CD4-positive, alpha-beta T cell treated with Interleukin-17A for 1 hour (primary cell): ENCODE results near the gene TPPP3.
A peak's percentile ranks its signal among the peaks of the same experiment; 100 is the strongest.
"Not testable (repeated sequence)": the region's sequence is repeated elsewhere in the genome, so short reads cannot be mapped to it uniquely, and the experiment has no call there.

ENCODE experiments used
- DNase-seq: peaks from one replicate; pipeline ENCODE4 v3.0.0-alpha.2; 2020

The TPPP3 gene

DNA sequence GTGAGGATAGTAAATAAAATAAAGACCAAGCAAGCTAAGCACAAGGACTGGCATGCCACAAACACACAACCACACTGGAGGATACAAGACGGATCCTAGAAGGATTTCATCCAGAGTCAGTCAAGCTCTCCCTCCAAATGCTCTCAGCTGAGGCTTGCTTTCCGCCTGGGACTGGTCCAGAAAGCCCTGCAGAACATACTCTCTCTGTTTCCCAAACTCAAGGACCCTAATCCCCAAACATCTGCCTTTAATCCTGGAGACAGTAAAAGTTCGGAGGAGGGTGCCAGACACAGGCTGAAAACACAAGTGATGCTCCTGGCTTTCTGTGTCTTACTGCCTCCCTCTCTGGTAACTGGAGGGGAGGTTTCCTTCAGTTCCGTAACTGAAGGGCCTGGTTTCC, 32.3 kb upstream of the TPPP3 start:
- DNase-seq: no peak

DNA sequence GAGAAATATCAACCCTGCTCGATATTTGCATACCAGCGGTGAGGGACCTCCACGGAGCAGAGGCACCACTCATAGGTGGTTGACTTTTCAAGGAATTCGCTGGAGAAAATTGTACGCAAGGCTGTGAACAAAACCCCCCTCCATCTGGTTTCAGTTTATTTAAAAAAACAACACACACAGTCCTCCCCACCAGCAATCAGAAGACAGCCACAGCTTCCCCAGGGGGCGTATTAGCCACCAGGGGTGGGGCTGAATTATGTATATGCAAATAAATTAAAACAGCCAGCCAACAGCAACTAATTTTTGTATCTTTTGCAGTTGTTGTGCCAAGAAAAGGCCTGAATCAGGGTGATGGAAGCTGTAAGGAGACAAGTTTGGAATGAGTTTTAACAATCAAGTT, 31.8 kb upstream of the TPPP3 start:
- DNase-seq: no peak

DNA sequence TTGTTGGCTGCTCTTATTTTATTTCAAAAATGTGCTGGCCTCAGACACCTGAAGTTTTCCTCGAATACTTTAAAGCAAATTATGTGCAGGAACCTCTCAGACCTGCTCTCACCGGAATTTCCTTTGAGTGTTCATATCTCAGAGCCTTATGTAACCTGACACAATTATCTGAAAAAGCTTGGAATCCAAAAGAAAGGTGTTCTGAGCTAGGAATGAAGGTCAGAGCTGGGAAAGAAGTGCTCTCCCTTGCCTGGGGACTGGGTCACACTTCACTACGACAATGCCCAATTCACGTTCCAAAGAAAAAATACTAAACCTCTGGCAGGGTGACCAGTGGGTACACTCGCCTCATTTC, 30.9 kb upstream of the TPPP3 start:
- no peak for DNase-seq

DNA sequence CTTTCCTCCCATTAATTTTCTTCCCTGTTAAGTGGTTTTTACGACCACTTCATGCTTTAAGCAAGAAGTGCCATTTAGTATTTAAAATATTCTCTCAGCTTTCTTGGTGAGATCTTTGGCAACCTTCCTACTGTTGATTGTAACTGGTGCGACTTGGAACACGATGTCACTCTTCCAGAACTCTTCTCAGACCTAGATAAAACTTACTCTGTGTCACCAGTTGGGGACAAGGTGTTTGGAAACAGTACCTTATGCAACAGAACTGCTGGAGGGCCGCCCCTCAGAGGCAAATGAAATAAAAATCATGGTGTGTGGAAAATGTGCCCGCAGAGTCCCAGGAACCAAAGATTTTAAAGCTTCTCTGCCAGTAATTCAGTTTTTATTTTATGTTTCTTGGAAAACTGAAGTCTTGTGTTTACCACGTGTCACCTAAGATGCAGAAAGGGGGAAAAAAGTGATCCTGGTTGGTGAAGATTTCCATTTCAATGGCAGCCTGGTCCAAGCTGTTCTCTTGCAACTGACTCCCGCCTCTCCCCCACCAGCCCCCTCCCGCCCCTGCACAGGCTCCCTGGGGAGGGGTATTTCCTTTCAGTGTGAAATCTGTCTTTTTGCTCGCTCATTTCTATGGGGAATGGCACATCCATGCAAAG, 30.4 kb upstream of the TPPP3 start:
- no peak for DNase-seq

DNA sequence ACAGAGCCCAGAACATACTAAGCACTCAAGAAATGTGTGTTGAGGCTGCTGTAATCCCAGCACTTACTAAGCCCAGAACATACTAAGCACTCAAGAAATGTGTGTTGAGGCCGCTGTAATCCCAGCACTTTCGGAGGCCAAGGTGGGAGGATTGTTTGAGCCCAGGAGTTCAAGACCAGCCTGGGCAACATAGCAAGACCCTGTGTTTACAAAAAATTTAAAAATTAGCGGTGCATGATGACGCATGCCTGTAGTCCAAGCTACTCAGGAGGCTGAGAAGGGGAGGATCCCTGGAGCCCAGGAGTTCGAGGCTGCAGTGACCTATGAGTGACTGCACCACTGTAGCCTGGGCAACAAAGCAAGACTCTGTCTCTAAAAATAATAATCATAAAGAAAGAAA, 29.7 kb upstream of the TPPP3 start:
- DNase-seq: no peak

DNA sequence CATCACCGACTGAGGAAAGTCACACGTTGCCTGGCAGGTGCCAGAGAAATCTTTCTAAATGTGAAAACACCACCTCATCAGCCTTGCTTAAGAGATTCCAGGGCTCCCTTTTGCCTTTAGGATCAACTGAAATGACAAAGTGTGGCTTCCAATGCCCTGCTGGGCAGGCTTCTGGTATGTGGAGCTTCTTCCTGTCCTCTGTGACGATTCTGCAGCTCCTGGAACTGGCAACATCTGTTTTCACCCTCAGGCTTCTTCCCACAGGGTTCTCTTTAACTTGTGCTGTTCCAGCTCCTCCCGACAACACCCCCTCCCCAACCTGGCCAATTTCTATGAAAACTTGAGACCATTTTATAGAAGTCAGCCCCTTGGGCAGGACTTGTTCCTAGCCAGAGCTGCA, 27.7 kb upstream of the TPPP3 start:
- no peak for DNase-seq

DNA sequence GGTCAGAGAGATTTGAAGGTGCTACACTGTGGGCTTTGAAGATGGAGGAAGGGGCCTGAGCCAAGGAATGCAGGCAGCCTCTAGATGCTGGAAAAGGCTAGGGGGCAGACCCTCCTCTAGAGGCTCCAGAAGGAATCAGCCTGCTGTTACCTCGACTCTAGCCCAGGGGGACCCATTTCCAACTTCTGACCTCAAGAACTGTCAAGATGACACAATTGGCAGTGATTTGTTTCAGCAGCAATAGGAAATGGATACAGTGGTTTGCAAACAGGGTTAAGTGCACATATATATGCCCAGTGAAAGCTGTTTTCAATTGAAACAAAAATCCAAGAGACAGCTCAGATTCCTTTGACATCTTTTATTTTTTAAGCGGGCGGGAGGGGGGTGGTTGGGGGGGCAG, 26.6 kb upstream of the TPPP3 start:
- no peak for DNase-seq

DNA sequence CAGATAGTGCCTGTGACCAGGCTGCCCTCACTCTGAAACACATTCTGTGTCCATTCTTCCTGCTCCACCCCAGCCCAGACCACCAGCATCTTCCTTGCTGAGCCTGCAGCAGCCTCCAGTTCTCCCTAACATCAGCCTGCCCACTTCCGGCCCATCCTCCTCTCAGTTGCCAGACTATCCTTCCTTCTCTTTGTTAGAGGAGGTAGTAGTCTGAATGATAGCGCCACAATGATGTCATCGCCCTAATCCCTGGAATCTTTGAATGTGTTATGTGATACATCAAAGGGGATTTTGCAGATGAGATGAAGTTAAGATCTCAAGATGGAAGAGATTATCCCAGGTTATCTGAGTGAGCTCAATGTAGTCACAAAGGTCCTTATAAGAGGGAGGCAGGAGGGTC, 26.2 kb upstream of the TPPP3 start:
- DNase-seq: no peak

DNA sequence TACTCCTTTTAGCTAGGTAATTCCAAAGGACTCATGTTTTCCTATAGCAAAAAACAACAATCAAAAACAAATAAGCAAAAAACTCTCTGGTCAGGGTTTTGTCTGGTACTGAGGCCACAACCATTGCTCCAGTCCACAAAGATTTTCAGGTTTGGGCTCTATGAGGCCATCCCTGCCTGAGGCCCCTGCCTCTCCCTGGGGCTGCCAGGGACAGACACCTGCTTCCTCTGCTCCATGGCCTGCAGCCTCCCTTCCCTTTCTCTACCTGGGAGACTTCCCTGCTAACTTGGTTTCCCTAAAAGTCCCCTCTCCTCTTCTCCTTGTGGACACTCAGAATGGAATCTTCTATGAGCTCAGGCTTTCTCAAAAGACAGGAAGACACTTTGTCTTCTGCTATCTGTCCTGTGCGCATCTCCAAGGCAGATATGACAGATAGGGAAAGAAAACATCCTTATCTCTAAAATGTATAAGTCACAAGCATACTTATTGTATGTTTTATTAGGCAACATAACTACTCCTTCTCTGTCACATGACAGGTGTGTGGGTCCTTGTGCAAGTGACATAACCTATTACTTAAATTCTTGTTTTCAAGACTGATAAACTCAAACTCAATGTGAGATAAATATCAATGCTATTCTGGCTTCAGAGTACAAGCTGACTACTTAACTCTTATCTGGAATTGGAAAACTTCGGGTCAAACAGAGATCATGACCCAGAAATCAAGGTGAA, 24.2 kb upstream of the TPPP3 start:
- no peak for DNase-seq

DNA sequence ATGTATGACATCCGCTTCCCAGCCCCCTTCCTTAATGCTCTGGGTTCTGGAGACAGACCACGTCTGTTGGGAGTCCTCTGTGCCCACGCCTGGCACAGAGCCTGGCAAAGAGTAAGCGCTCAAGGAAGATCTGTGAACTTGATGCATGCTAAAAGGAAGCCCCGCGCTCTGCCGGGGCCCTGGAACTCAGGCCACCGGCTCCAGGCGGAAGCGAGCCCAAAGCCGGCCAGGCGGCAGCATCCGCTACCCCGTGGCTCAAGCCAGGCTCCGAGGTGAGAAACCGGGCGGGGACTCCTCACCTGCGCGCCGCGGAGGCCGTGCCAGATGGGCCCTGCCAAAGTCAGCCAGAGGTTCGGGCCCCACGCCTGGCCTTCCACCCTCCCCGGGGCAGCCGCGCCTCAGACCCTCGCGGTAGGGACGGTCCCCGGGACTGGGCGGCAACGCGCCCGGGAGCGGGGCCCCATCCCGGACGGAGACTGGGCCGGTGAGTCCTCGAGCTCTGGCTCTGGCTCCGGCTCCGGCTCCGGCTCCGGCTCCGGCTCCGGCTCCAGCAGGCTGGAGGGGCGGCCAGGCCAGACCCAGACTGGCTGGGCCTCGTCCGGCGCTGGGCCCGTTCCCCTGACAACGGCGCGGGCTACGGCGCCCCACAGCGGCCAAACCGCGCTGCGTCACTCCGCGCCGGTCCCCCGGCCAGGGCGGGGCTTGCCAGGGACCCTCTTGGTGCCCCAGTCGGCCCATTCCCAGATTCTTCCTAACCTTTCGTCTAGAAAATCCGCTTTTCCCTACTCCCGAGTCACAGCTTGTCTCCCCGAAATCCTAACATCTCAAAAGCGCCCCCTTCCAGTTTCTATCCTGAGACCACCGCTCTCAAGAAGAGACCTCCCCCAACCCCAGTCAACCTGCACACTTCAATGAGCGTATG, 22.8 kb upstream of the TPPP3 start, which contains the start of gene ZDHHC1:
Gene ZDHHC1, minus strand, starts transcription at position 606 of the 922 bp plus-strand sequence. CDS start 8,702 bp downstream, outside the sequence.
- peak; percentile 37 for DNase-seq

DNA sequence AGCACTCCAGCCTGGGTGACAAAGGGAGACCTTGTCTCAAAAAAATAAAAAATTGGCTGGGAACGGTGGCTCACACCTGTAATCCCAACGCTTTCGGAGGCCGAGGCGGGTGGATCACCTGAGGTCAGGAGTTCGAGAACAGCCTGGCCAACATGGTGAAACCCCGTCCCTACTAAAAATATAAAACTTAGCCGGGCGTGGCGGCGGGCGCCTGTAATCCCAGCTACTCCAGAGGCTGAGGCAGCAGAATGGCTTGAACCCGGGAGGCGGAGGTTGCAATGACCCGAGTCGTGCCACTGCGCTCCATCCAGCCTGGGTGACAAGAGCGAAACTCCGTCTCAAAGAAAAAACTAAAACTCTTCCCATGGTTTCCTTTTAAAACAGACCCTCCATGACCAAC, 22.1 kb upstream of the TPPP3 start:
- DNase-seq: not testable (repeated sequence)

DNA sequence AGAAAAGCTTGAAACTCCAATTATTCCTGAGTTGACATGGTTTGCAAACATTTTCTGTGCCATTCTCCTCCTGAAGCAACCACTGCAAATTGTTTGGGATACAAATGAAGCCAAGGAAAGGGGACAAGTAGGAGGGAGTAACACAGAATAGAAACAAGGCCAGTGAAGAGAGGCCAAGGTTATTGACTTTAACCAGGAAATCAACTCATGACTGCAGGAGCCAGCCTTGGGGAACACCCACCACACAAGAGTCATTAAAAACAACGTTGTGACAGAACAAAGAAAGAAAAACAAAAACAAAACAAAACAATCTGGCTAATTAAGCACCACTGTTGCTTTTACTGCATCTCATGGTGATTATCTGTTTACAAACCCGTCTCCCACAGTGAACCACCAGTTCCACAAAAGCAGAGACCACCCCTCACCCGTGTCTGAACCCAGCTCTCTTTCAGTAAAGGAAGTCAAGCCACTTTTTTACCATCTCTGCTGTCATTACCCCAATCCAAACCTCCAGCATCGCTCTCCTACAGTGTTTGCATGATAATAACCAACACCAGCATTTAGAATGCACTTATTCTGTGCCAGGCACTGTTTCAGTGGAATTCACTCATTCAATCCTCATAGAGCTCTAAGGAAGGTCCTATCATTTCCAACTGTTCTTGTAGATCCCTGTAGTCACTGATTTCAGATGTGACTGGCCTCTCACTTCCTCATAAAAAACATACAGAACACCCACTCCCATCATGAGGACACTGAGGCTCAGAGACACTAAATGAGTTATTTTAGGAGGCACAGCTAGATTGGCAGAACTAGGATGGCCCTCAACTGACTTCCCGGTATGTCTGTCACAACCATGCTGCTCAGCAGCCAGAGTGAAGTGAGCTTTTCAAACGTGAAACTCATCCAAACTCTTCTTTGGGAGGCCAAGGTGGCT, 20.9 kb upstream of the TPPP3 start:
- DNase-seq: no peak

DNA sequence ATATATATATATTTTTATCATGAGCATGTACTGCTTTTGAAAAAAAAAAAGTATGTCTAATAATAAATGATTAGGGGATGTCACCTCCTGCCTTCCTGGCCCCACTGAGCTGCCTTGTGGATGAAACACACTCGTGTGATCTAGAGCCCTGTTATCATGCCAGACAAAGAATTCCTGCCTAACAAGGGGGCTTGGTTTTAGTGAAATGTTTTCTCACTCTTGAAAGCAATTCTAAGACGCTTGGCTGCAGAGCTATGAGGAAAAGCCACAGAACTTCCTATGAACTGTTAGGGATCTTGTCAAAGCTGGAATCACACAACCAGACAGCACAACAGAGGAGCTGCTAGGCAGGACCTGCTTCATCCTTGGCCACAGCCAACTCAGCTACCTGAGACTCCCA, 19.0 kb upstream of the TPPP3 start:
- DNase-seq: no peak

DNA sequence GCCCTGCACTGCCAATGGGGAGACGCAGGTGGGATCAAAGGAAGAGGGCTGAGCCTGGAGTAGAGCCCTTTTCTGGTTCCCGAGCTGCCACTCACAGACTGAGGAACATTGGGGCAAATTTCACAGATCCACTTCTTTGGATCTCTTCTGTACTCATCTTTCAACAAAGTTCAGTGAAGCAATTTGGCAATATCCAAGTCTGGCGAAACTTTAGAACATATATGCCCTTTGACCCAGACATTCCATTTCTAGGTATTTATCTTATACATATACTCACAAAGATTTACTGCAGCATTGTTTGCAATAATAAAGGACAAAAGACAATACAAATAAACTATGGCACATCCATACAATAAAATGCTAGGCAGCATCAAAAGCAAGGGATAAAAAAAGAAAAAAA, 18.0 kb upstream of the TPPP3 start:
- no peak for DNase-seq

DNA sequence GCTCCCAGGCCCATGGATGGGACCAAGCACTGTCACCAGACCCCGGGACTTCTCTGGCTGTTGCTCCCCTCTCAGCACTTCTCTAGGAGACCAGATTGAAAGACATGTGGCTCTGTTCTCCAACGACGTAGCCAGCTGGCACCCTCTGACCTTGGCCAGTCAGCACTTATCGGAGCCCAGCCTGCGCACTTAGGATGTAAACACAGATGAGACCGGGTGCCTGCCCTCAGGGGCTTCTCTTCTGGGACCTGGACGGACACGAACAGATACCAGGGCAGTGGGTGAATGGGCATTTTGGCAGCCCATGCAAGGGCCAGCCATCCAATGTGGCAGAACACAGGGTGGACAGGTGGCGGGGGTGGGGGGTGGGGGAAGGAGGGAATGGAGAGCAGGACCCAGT, 16.3 kb upstream of the TPPP3 start:
- DNase-seq: no peak

DNA sequence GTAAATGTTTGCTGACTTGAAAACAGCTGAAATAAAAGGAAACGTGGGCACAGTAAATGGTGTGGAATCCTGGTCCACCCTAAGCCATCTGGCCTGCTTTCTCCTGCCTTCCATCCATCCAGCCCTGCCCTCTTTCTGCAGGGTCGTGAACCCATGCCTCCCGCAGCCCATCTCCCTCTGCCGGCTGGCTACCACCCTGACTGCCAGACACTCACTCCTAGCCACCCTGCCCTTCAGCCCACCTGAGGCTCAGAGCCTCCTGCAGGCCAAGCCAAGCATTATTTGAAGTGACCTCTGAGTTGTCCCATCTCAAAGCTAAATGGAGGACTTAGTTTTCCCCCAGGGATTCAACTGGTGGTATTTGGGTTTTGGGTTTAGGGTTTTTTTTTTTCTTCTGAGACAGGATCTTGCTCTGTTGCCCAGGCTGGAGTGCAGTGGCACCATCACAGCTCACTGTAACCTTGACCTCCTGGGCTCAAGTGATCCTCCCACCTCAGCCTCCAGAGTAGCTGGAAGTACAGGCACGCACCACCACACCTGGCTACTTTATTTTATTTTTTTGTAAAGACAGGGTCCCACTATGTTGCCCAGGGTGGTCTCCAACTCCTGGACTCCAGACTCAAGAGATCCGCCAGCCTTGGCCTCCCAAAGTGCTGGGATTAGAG, 14.6 kb upstream of the TPPP3 start:
- no peak for DNase-seq

DNA sequence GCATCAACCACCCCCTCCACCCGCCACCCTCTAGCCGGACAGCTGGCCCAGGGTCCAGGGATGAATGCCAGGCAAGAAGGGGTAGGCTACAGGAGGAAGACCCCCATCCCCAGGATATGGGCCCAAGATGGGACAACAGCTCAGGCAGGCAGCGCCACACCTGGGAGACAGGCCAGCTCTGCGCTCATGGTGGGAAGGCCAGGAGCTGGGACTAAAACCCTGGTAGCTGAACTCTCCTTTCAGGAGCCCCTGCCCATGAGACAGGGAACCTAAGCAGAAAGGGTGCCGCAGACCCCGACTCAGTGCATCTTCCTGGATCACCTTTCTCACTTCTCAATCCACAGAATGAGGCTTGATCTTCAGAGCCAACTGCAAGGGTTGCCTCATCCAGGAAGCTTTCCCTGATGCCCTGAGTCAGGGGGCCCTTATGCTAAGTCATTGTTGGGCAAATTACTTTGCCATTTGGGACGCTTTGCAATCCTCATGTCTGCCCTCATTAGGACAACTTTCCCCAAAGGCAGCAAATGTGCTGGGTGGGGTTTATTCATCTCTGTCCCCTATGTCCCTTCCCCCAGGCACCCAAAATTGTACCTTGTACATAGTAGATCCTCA, 14.0 kb upstream of the TPPP3 start:
- DNase-seq: no peak

DNA sequence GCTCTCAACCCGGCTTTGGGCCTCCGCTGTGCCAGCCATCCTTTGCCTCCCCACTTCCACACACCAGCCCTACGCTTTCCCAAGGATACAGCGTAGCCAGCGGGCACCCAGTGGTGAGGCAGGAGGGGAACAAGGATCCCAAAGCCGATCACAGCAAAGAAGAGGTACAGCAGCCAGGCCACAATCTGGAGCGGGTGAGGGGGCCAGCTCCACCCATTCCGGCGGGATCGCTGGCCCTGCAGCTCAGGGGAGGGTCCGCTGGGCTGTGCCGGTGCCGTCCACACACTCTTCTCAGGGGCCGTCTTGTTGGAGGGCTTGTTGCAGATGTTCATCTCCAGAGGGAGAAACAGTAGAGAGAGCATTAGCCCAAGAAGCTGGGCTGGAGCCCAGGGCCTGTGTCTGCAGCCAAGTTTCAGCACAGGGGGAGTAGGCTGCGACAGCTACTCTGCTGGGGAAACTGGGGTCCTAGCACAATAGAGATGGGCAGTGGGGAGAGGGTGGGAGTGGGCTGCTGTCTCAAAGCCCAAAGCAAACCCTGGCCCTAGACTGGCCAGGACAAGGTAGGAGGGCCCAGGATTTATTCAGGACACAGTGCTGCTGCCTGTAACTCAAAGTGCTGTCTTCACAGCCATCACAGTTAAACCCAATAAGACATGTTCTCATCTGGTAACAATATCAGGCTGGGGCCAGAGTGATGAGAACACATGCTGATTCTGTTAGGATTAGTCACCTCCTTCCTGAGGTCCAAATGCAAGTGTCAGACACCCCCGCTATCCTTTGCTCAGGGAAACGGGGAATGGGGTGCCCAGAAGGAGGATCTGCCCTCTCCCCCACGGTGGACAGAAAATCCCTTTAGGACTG, 13.0 kb upstream of the TPPP3 start:
- DNase-seq: no peak

DNA sequence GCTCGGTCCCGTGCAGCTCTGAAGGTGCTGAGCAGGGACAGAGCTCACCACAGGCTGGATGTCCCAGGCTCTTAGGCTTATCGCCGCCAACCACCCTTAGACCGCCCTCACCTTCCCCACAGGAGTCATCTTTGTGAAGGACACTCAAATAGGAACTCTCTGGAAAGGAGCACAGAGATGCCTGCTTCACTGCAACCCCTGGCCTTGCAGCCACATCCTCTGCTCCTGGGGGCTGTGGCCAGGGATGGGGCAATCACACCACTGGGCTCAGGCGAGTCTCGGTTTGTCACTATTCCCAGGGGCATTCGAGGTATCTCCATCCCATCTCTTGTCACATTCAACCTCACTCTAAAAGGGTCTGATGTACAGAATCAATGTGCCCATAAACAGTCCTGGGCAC, 12.0 kb upstream of the TPPP3 start:
- no peak for DNase-seq

DNA sequence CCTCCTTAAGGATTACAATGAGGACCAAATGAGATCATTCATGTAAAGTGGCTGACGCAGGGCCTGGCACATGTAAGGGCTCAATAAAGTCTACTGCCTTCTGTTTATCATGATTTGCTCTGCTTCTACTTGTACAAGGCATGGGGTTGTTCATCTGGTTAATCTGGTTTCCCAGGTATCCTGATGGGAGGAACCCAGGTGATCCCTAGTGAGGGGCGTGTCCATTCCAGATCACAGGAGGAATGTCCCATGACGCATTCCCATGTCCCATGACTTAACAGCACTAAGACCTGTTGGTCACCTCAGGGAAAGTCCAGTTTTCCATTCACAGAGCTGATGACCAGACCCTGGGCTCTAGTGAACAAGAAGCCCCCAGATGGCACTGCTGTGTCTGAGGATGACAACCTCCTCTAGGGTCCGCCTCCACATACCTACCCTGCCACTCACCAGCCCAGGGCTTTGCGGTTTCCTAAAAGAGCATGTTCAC, 11.5 kb upstream of the TPPP3 start:
- DNase-seq: no peak
